SU-DHL-6 (cell line): ENCODE measurements around the gene ZNF462.

Source experiments
- CTCF ChIP-seq: fragments of 200-600 bp; sonication (generic); IDR thresholded peaks from one replicate; pipeline ENCODE4 v1.5.1; 2017; ENCODE audit warnings: antibody characterized with exemption, mild to moderate bottlenecking, low read length, moderate library complexity; ENCODE audit not compliant: insufficient read depth, poor library complexity, severe bottlenecking
- EZH2phosphoT487 ChIP-seq: fragments of 200-600 bp; sonication (generic), shearing (Covaris generic); conservative IDR thresholded peaks from 2 replicates; pipeline ENCODE4 v1.6.1; 2018; ENCODE audit warnings: mild to moderate bottlenecking, antibody characterized with exemption, low read length, moderate library complexity, mixed read lengths

- TF ChIP-seq CTCF = no peak
- no peak for TF ChIP-seq EZH2phosphoT487
Measured at GRCh38 chr9:107018861-107019545, 156.0 kb downstream of the ZNF462 start.
